HepG2 (cell line): Measurements from ENCODE around the gene ADAMTS18. TPM values are rescaled to one million over a fixed set of nuclear protein-coding genes. Genes with fewer than 3 reads are reported as not detected.

ENCODE experiments used
- ATAC-seq: fragments of 200-7000 bp; cut with Tn5 transposase; 3 replicates; pipeline ENCODE4 v1.9.1; 2020; ENCODE audit warnings: mild to moderate bottlenecking, moderate library complexity
- BruUV-seq: library from RNA; stranded (reverse); fragments of 400-500 nt; replicated peaks from 2 replicates; lab custom pipeline; 2021; lab: Mats Ljungman, UMichigan
- CTCF ChIA-PET: fragments of 300-600 bp; formaldehyde crosslinking; extraction: SDS; loops from one replicate; lab custom pipeline; 2021; ENCODE audit warnings: low total read pairs, inconsistent platforms, low intra/inter-chr PET ratio; lab: Yijun Ruan, JAX
- POLR2A ChIA-PET: fragments of 350-600 bp; sonication (Branson Sonifier 250); formaldehyde crosslinking; loops from one replicate; lab custom pipeline; 2020; ENCODE audit warnings: antibody characterized with exemption, inconsistent platforms; lab: Yijun Ruan, JAX
- DNase-seq: peaks from one replicate; pipeline ENCODE4 v3.0.0-alpha.2; 2015; ENCODE audit warnings: low spot score
- FAIRE-seq: peaks from 3 replicates; lab custom pipeline; 2011; peaks lifted over from hg19 to GRCh38; lab: Jason Lieb, UNC
- H2AFZ ChIP-seq: one replicate; pipeline ENCODE4 v1.6.1; 2011; ENCODE audit warnings: low read length, inconsistent platforms
- H3K27ac ChIP-seq: fragments of 300-600 bp; 3 replicates; pipeline ENCODE4 v1.8.0; 2011; ENCODE audit warnings: mixed run types, mild to moderate bottlenecking, mixed read lengths, low read length, inconsistent platforms; ENCODE audit not compliant: insufficient read depth; ENCODE audit errors: extremely low read length
- H3K27me3 ChIP-seq, 2 experiments: fragments of 200-600 bp in 1 of 2; 2 replicates in 1 of 2; 3 replicates in 1 of 2; pipeline versions ENCODE4 v1.6.0 to v1.8.0; 2011; ENCODE audit warnings: low read length in 2 of 2, mild to moderate bottlenecking in 2 of 2, moderate library complexity in 2 of 2, inconsistent platforms in 1 of 2; ENCODE audit not compliant: insufficient read depth in 2 of 2, control insufficient read depth in 1 of 2
- H3K36me3 ChIP-seq, 2 experiments: fragments of 200-600 bp in 1 of 2; replicated peaks in 1 of 2; 2 replicates in 1 of 2; 3 replicates in 1 of 2; pipeline versions ENCODE4 v1.5.1 to v1.8.0; 2011; ENCODE audit warnings: low read length in 2 of 2, inconsistent platforms in 1 of 2; ENCODE audit not compliant: insufficient read depth in 2 of 2, control insufficient read depth in 1 of 2
- H3K4me1 ChIP-seq: 2 replicates; pipeline ENCODE4 v1.5.1; 2012; ENCODE audit warnings: low read length, inconsistent platforms; ENCODE audit not compliant: insufficient read depth
- H3K4me2 ChIP-seq: 2 replicates; pipeline ENCODE4 v1.6.0; 2011; ENCODE audit warnings: low read depth, low read length, inconsistent platforms
- H3K4me3 ChIP-seq, 3 experiments: fragments of 200-600 bp in 1 of 3; sonication (generic), shearing (Covaris generic) in 1 of 3; replicated peaks in 1 of 3; 2 replicates each; pipeline ENCODE4 v1.5.1; 2011 to 2016; ENCODE audit warnings: low read length in 3 of 3, inconsistent platforms in 2 of 3, low read depth in 2 of 3, mild to moderate bottlenecking in 2 of 3, control low read depth in 1 of 3, mixed read lengths in 1 of 3; ENCODE audit not compliant: insufficient read depth in 1 of 3
- H3K79me2 ChIP-seq: one replicate; pipeline ENCODE4 v1.6.1; 2011; ENCODE audit warnings: low read length, inconsistent platforms; ENCODE audit not compliant: insufficient read depth
- H3K9ac ChIP-seq: 2 replicates; pipeline ENCODE4 v1.6.0; 2011; ENCODE audit warnings: mild to moderate bottlenecking, low read depth, low read length, inconsistent platforms; ENCODE audit not compliant: insufficient read depth
- H3K9me3 ChIP-seq: 2 replicates; pipeline ENCODE4 v1.5.1; 2012; ENCODE audit warnings: mild to moderate bottlenecking, low read length
- H4K20me1 ChIP-seq: 2 replicates; pipeline ENCODE4 v1.6.0; 2011; ENCODE audit warnings: inconsistent platforms, mild to moderate bottlenecking, low read length, moderate library complexity; ENCODE audit not compliant: insufficient read depth
- ATF7 ChIP-seq, 2 experiments: fragments of 450-650 bp in 1 of 2; sonication (generic) in 1 of 2; formaldehyde crosslinking in 1 of 2; IDR thresholded peaks; 2 replicates each; pipeline versions ENCODE4 v1.4.0 to v1.6.1; 2016 to 2020; ENCODE audit warnings: antibody characterized with exemption in 1 of 2, mild to moderate bottlenecking in 1 of 2, missing genetic modification reagents in 1 of 2
- LCORL ChIP-seq, 2 experiments: fragments of 450-650 bp in 1 of 2; sonication (generic) in 1 of 2; formaldehyde crosslinking in 1 of 2; IDR thresholded peaks; 2 replicates each; pipeline versions ENCODE4 v1.5.0 to v1.6.1; 2017 to 2020; ENCODE audit warnings: antibody characterized with exemption in 1 of 2, missing genetic modification reagents in 1 of 2
- NR3C1 ChIP-seq: sonication (generic); formaldehyde crosslinking; IDR thresholded peaks from 2 replicates; pipeline ENCODE4 v1.4.0; 2020; ENCODE audit warnings: missing genetic modification reagents
- RBAK ChIP-seq: sonication (generic); formaldehyde crosslinking; IDR thresholded peaks from 2 replicates; pipeline ENCODE4 v1.5.1; 2020; ENCODE audit warnings: mild to moderate bottlenecking, missing genetic modification reagents
- SAFB2 ChIP-seq: sonication (generic); formaldehyde crosslinking; IDR thresholded peaks from 2 replicates; pipeline ENCODE4 v1.5.1; 2020; ENCODE audit warnings: missing genetic modification reagents, low read depth, mild to moderate bottlenecking, borderline replicate concordance
- ZBTB26 ChIP-seq: IDR thresholded peaks from 2 replicates; pipeline ENCODE4 v1.6.1; 2016; ENCODE audit warnings: missing compliant biosample characterization, missing genetic modification reagents, borderline replicate concordance
- ZBTB8A ChIP-seq: sonication (generic); formaldehyde crosslinking; IDR thresholded peaks from 2 replicates; pipeline ENCODE4 v1.4.0; 2020; ENCODE audit warnings: mild to moderate bottlenecking, low read depth, missing genetic modification reagents, borderline replicate concordance
- ZFP90 ChIP-seq: sonication (generic); formaldehyde crosslinking; IDR thresholded peaks from 2 replicates; pipeline ENCODE4 v1.8.0; 2022; ENCODE audit warnings: missing genetic modification reagents, mild to moderate bottlenecking, inconsistent platforms, borderline replicate concordance
- ZNF282 ChIP-seq: fragments of 450-650 bp; IDR thresholded peaks from 2 replicates; pipeline ENCODE4 v1.6.1; 2018; ENCODE audit not compliant: partially characterized antibody
- ZNF33A ChIP-seq: sonication (generic); formaldehyde crosslinking; IDR thresholded peaks from 2 replicates; pipeline ENCODE4 v1.5.1; 2020; ENCODE audit warnings: missing genetic modification reagents, mild to moderate bottlenecking, moderate library complexity, borderline replicate concordance
- ZNF367 ChIP-seq: sonication (generic); formaldehyde crosslinking; IDR thresholded peaks from 2 replicates; pipeline ENCODE4 v1.4.0; 2020; ENCODE audit warnings: missing genetic modification reagents, borderline replicate concordance
- ZNF530 ChIP-seq: sonication (generic); formaldehyde crosslinking; IDR thresholded peaks from 2 replicates; pipeline ENCODE4 v1.5.0; 2020; ENCODE audit warnings: low read depth, mild to moderate bottlenecking, missing genetic modification reagents
- ZNF782 ChIP-seq: sonication (generic); formaldehyde crosslinking; IDR thresholded peaks from 2 replicates; pipeline ENCODE4 v1.4.0; 2020; ENCODE audit warnings: missing genetic modification reagents, mild to moderate bottlenecking, borderline replicate concordance
- WGBS: methylation state at CpG from one replicate; pipeline ENCODE4 v1.1.6; 2017; ENCODE audit warnings: low lambda C conversion rate; 5-methylcytosine and 5-hydroxymethylcytosine counted together
- in situ Hi-C: cut with HindIII; loops from 2 replicates; pipeline ENCODE4 v1.10.0; 2017; ENCODE audit warnings: low pct_unique_long_range_greater_than_20kb; ENCODE audit not compliant: extremely low pct_ligation_motif_present
- intact Hi-C: fragments of 100-400 bp; cut with micrococcal nuclease; formaldehyde crosslinking; loops from one replicate; pipeline ENCODE4 v1.10.0; 2022; ENCODE audit not compliant: unreplicated experiment
- polyA plus RNA-seq, 8 experiments: library from polyadenylated mRNA; depleted of rRNA in 3 of 8; stranded (reverse) in 7 of 8; unstranded in 1 of 8; fragments of >200 nt; fragmentation: Illumina TruSeq in 4 of 8; extraction: Trizol in 4 of 8; gene quantifications; 2 replicates each; pipeline versions ENCODE4 v1.2.1 to v1.2.3, GENCODE V29; 2011 to 2016; ENCODE audit warnings: low read depth in 4 of 8, missing spikeins in 1 of 8, mixed read lengths in 1 of 8; ENCODE audit not compliant: insufficient read depth in 1 of 8
- total RNA-seq, 5 experiments: library from RNA; depleted of rRNA; stranded (reverse); fragments of >200 nt; fragmentation: Illumina TruSeq; extraction: Trizol; gene quantifications; 2 replicates each; pipeline ENCODE4 v1.2.3, GENCODE V29; 2016; ENCODE audit warnings: low read depth in 1 of 5
- TF ChIP-seq, protein P1 (sequence below): sonication (generic); formaldehyde crosslinking; IDR thresholded peaks from 2 replicates; pipeline ENCODE4 v1.9.0; 2022; ENCODE audit warnings: missing genetic modification reagents, mild to moderate bottlenecking, borderline replicate concordance

The ADAMTS18 gene
- total and polyA plus RNA-seq, 2 of the 13 experiments (the other 11 are each of a cell fraction or from before 2014, with no cell fraction given), result 0.01 TPM; not detected in 1

GRCh38 chr16:77450790-77451487 is 16.1 kb upstream of the ADAMTS18 start:
- no peaks in the 10 kb centered on the region for H3K9me3 ChIP-seq
- no peak overlapping the region for H3K27ac ChIP-seq
- in situ Hi-C loops, result no loop called here
- H3K27me3 ChIP-seq, result 0 out of 5 replicates have a peak, but pooled peaks cover 0 to 3% of the 10 kb centered on the region in 2 experiments
- no TSS peak for BruUV-seq
- DNase-seq, result no peak
- H3K36me3 ChIP-seq, result no peaks in the 10 kb centered on the region
- H3K4me3 ChIP-seq, result no peak overlapping the region
- ATAC-seq, result no peak
- no peaks in the 10 kb centered on the region for H3K4me1 ChIP-seq
- POLR2A ChIA-PET, result no interaction called here
- no peak overlapping the region for H3K4me2 ChIP-seq
- TF ChIP-seq LCORL (IDR thresholded peaks at IDR 0.05), result peak; percentile 92
- no peak for TF ChIP-seq LCORL (CRISPR knock-in tag; IDR thresholded peaks at IDR 0.05)
- TF ChIP-seq, protein P1, sequence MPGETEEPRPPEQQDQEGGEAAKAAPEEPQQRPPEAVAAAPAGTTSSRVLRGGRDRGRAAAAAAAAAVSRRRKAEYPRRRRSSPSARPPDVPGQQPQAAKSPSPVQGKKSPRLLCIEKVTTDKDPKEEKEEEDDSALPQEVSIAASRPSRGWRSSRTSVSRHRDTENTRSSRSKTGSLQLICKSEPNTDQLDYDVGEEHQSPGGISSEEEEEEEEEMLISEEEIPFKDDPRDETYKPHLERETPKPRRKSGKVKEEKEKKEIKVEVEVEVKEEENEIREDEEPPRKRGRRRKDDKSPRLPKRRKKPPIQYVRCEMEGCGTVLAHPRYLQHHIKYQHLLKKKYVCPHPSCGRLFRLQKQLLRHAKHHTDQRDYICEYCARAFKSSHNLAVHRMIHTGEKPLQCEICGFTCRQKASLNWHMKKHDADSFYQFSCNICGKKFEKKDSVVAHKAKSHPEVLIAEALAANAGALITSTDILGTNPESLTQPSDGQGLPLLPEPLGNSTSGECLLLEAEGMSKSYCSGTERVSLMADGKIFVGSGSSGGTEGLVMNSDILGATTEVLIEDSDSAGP, result no peak
- no peak for TF ChIP-seq ZNF367 (CRISPR knock-in tag)
- no peak for TF ChIP-seq ZFP90 (CRISPR knock-in tag)
- TF ChIP-seq, all 625 proteins: peak for 1
- intact Hi-C loops, result no loop called here
- CTCF ChIA-PET, result no interaction called here
- H2AFZ ChIP-seq, result no peak overlapping the region
- no peaks in the 10 kb centered on the region for H3K79me2 ChIP-seq
- no peaks in the 10 kb centered on the region for H4K20me1 ChIP-seq
- 3% methylated on average over 5 of the region's 5 CpGs for WGBS
- no peak for FAIRE-seq
- no peak overlapping the region for H3K9ac ChIP-seq

GRCh38 chr16:77449208-77449607 is 14.4 kb upstream of the ADAMTS18 start:
- intact Hi-C loops (no loop called here), in situ Hi-C loops (no loop called here)
- no peak overlapping the region for H3K27ac ChIP-seq
- no peaks in the 10 kb centered on the region for H3K36me3 ChIP-seq
- H3K9ac ChIP-seq, result no peak overlapping the region
- H3K27me3 ChIP-seq, result 0 out of 5 replicates have a peak, but pooled peaks cover 0 to 7% of the 10 kb centered on the region in 2 experiments
- POLR2A ChIA-PET, result no interaction called here
- FAIRE-seq (no peak), ATAC-seq (no peak), DNase-seq (no peak)
- no peaks in the 10 kb centered on the region for H3K4me1 ChIP-seq
- no peaks in the 10 kb centered on the region for H4K20me1 ChIP-seq
- no peak overlapping the region for H2AFZ ChIP-seq
- no TSS peak for BruUV-seq
- CTCF ChIA-PET, result no interaction called here
- H3K9me3 ChIP-seq, result no peaks in the 10 kb centered on the region
- no peak overlapping the region for H3K4me2 ChIP-seq
- no peaks in the 10 kb centered on the region for H3K79me2 ChIP-seq
- H3K4me3 ChIP-seq, result no peak overlapping the region
- TF ChIP-seq ZNF782 (CRISPR knock-in tag) (no peak), ZBTB26 (no peak), RBAK (CRISPR knock-in tag) (no peak), ATF7 (IDR thresholded peaks at IDR 0.05) (no peak), ATF7 (CRISPR knock-in tag; IDR thresholded peaks at IDR 0.05) (no peak), SAFB2 (CRISPR knock-in tag) (no peak), ZNF530 (CRISPR knock-in tag) (no peak), ZNF33A (no peak), NR3C1 (CRISPR knock-in tag) (no peak), ZBTB8A (no peak), ZNF282 (no peak)
